Endothelial cell (in vitro differentiated cells): Measurements from ENCODE around the gene ABLIM1. TPM values are rescaled to one million over a fixed set of nuclear protein-coding genes. Genes with fewer than 3 reads are reported as not detected.

Experiments
- DNase-seq: peaks from one replicate; pipeline ENCODE4 v3.0.0; 2021; ENCODE audit warnings: low spot score
- H3K27ac Mint-ChIP-seq: one replicate; pipeline ENCODE4 v1.8.0; 2021; ENCODE audit warnings: mixed read lengths, inconsistent platforms; ENCODE audit not compliant: unreplicated experiment
- H3K27me3 Mint-ChIP-seq: one replicate; pipeline ENCODE4 v1.8.0; 2021; ENCODE audit warnings: mild to moderate bottlenecking, moderate library complexity, mixed read lengths, inconsistent platforms; ENCODE audit not compliant: unreplicated experiment
- H3K36me3 Mint-ChIP-seq: one replicate; pipeline ENCODE4 v1.8.0; 2021; ENCODE audit warnings: mild to moderate bottlenecking, low read depth, mixed read lengths, inconsistent platforms; ENCODE audit not compliant: unreplicated experiment
- H3K4me1 Mint-ChIP-seq: one replicate; pipeline ENCODE4 v1.8.0; 2021; ENCODE audit warnings: mild to moderate bottlenecking, mixed read lengths, inconsistent platforms; ENCODE audit not compliant: unreplicated experiment
- H3K4me3 Mint-ChIP-seq: one replicate; pipeline ENCODE4 v1.8.0; 2021; ENCODE audit warnings: mild to moderate bottlenecking, mixed read lengths, inconsistent platforms; ENCODE audit not compliant: unreplicated experiment
- H3K9me3 Mint-ChIP-seq: one replicate; pipeline ENCODE4 v1.8.0; 2021; ENCODE audit warnings: mixed read lengths, inconsistent platforms; ENCODE audit not compliant: unreplicated experiment
- total RNA-seq: library from RNA; stranded (reverse); fragmentation: NEBNext Ultra II Directional; extraction: Animal tissue kit (Norgen Biotek cat#: 25700); gene quantifications from one replicate; pipeline ENCODE4 v1.2.1, GENCODE V29; 2021; ENCODE audit not compliant: unreplicated experiment
- TF ChIP-seq, protein P1 (sequence below): fragments of 200-600 bp; sonication (generic); IDR thresholded peaks from one replicate; pipeline ENCODE4 v1.5.0; 2021; ENCODE audit warnings: antibody characterized with exemption; ENCODE audit not compliant: unreplicated experiment

Gene ABLIM1
- total RNA-seq, 1 donor from 2014 or later, result 55.9 TPM

DNA sequence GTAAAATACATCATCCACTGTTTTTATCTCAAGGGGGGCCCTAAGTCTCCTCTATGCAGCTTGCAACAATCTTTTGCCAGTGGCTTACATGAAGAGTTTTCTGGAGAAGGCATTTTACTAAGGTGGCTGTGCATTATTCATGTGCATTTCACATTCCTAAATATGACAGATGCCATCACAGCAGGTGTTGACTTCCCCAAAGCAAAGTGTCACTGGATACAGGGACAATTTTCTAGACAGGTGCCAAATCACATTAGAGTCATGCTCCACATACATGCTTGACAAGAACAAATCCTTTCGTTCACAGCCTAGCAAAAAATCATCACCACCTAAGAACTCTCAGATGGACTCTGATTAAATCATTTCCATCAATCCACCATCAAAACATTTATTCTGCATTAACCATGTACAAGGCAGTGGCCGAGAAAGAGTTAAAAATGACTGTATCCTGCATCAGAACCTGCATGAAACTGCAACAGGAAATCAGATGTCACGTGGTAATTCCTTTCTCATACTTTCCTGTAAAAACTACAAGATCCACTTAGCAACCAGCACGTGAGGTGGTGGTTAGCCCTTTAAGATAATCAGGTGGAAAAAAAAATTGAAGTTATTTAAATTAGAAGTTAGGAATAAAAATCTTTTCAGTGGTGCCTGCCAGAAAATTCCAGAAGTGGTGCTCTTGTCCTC is 165.6 kb downstream of the ABLIM1 start:
- Mint-ChIP-seq H3K9me3 (no peaks in the 10 kb centered on the region), H3K27me3 (peaks cover 2% of the 10 kb centered on the region), H3K4me3 (no peak overlapping the region), H3K4me1 (peaks cover 30% of the 10 kb centered on the region), H3K27ac (peak overlapping the region; percentile 50), H3K36me3 (peaks cover 8% of the 10 kb centered on the region)
- DNase-seq, result no peak
- TF ChIP-seq, protein P1, sequence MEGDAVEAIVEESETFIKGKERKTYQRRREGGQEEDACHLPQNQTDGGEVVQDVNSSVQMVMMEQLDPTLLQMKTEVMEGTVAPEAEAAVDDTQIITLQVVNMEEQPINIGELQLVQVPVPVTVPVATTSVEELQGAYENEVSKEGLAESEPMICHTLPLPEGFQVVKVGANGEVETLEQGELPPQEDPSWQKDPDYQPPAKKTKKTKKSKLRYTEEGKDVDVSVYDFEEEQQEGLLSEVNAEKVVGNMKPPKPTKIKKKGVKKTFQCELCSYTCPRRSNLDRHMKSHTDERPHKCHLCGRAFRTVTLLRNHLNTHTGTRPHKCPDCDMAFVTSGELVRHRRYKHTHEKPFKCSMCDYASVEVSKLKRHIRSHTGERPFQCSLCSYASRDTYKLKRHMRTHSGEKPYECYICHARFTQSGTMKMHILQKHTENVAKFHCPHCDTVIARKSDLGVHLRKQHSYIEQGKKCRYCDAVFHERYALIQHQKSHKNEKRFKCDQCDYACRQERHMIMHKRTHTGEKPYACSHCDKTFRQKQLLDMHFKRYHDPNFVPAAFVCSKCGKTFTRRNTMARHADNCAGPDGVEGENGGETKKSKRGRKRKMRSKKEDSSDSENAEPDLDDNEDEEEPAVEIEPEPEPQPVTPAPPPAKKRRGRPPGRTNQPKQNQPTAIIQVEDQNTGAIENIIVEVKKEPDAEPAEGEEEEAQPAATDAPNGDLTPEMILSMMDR, result no peak

- Mint-ChIP-seq H3K4me1 (peaks cover 34% of the 10 kb centered on the region), H3K27ac (no peak overlapping the region), H3K9me3 (no peaks in the 10 kb centered on the region), H3K4me3 (no peak overlapping the region), H3K36me3 (peaks cover 8% of the 10 kb centered on the region), H3K27me3 (peaks cover 2% of the 10 kb centered on the region)
- TF ChIP-seq, protein P1, result no peak
- no peak for DNase-seq
Measured at GRCh38 chr10:114491933-114492332, 166.1 kb downstream of the ABLIM1 start.

GRCh38 chr10:114491419-114491818 is 166.7 kb downstream of the ABLIM1 start:
- H3K4me1 Mint-ChIP-seq, result peaks cover 37% of the 10 kb centered on the region
- DNase-seq, result no peak
- peaks cover 8% of the 10 kb centered on the region for H3K36me3 Mint-ChIP-seq
- TF ChIP-seq, protein P1, result no peak
- H3K27ac Mint-ChIP-seq, result no peak overlapping the region
- peaks cover 2% of the 10 kb centered on the region for H3K27me3 Mint-ChIP-seq
- no peak overlapping the region for H3K4me3 Mint-ChIP-seq
- no peaks in the 10 kb centered on the region for H3K9me3 Mint-ChIP-seq

DNA sequence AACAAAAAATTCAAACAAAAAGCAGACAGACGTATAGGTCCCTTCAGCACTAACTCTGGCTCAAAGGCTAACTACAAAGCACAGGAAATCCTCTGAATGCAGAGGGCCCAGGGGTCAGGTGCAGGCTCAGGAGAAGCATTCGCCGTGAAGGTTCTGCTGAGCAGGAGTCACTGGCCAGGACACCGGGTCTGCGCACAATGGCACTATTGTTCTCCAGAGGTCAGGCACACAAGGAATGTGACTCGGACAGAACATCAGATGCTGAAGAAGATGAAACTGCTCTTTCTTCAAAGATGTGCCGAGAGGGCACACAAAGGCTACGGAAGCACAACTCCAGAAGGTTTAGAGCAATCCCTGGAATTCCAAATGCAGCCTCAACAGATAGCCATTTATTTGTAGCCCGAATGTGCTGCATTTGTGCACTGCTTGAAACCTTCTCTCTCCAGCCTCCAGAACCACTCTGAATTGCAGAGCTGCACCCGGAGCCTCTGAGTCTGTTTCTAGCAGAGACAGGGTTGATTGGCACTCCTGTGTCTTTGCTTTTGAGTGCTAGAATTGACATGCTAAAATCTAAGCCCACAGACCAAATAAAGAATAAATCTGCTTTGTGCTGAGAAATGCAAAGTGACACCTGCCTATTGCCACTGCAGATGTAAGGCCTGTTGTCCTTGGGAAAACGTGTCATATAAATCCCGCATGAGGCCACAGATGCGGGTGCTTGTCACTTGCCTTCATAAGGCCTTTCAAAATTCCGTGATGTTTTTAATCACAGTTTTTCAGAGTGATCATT is 168.4 kb downstream of the ABLIM1 start:
- Mint-ChIP-seq H3K27ac (peak overlapping the region; percentile 80), H3K4me1 (peaks cover 42% of the 10 kb centered on the region), H3K4me3 (peak overlapping the region; percentile 14), H3K27me3 (peaks cover 2% of the 10 kb centered on the region), H3K36me3 (peaks cover 13% of the 10 kb centered on the region), H3K9me3 (no peaks in the 10 kb centered on the region)
- TF ChIP-seq, protein P1, result no peak
- peak; percentile 21 for DNase-seq
